Stimulated activated CD8-positive, alpha-beta memory T cell treated with anti-CD3 and anti-CD28 coated beads, Interleukin-4, amount 100 ng/mL, for 1 hour (primary cell): ENCODE data around the gene ANKRD37.
"Not testable (repeated sequence)": the region's sequence is repeated elsewhere in the genome, so short reads cannot be mapped to it uniquely, and the experiment has no call there.

Source experiments
- DNase-seq, 2 donors: peaks; one replicate each; pipeline ENCODE4 v3.0.0-alpha.2; 2020; ENCODE audit warnings: low read depth in 2 of 2, low spot score in 1 of 2

The ANKRD37 gene

GRCh38 chr4:185396724-185397385, at the start of gene ANKRD37:
ANKRD37 (plus strand) TSS chr4:185396841; CDS start chr4:185396924, 83 bp downstream.
- DNase-seq = no peak

- DNase-seq = no peak
Observed at GRCh38 chr4:185346975-185347601, 49.6 kb upstream of the ANKRD37 start.

- DNase-seq = no peak
Observed at GRCh38 chr4:185351691-185352090, 45.0 kb upstream of the ANKRD37 start.

GRCh38 chr4:185352202-185352601, 44.4 kb upstream of the ANKRD37 start:
- DNase-seq = no peak

- no peak for DNase-seq
Observed at GRCh38 chr4:185352741-185353140, 43.9 kb upstream of the ANKRD37 start.

- DNase-seq = no peak
Observed at GRCh38 chr4:185357211-185357610, 39.4 kb upstream of the ANKRD37 start.

- no peak for DNase-seq
Observed at GRCh38 chr4:185357733-185358440, 38.8 kb upstream of the ANKRD37 start.

GRCh38 chr4:185358514-185358913, 38.1 kb upstream of the ANKRD37 start:
- DNase-seq = no peak

- DNase-seq = no peak
Observed at GRCh38 chr4:185358959-185359358, 37.7 kb upstream of the ANKRD37 start.

GRCh38 chr4:185359767-185360446, 36.7 kb upstream of the ANKRD37 start:
- no peak for DNase-seq

GRCh38 chr4:185361872-185362271, 34.8 kb upstream of the ANKRD37 start:
- DNase-seq = no peak

- DNase-seq = not testable (repeated sequence)
Observed at GRCh38 chr4:185362570-185362969, 34.1 kb upstream of the ANKRD37 start.

- no peak for DNase-seq
Observed at GRCh38 chr4:185363251-185363650, 33.4 kb upstream of the ANKRD37 start.

- no peak for DNase-seq
Observed at GRCh38 chr4:185364886-185365285, 31.8 kb upstream of the ANKRD37 start.

- DNase-seq = no peak
Observed at GRCh38 chr4:185369731-185370130, 26.9 kb upstream of the ANKRD37 start.

GRCh38 chr4:185370268-185370949, 26.2 kb upstream of the ANKRD37 start:
- DNase-seq = no peak

- DNase-seq = no peak
Observed at GRCh38 chr4:185371702-185372101, 24.9 kb upstream of the ANKRD37 start.

GRCh38 chr4:185374027-185374426, 22.6 kb upstream of the ANKRD37 start:
- DNase-seq = no peak

GRCh38 chr4:185374573-185374972, 22.1 kb upstream of the ANKRD37 start:
- DNase-seq = no peak

GRCh38 chr4:185378264-185378663, 18.4 kb upstream of the ANKRD37 start:
- DNase-seq = no peak
